Left ventricle myocardium inferior (tissue), 1 donor: ENCODE measurements around the gene COQ8A. TPM values are rescaled to one million over a fixed set of nuclear protein-coding genes. Genes with fewer than 3 reads are reported as not detected.

ENCODE experiments used
- DNase-seq: peaks from one replicate; pipeline ENCODE4 v3.0.0-alpha.2; 2020
- H3K27ac ChIP-seq: fragments of 200-600 bp; replicated peaks from 2 replicates; pipeline ENCODE4 v1.8.0; 2021
- H3K27me3 ChIP-seq: fragments of 200-600 bp; 2 replicates; pipeline ENCODE4 v1.8.0; 2021; ENCODE audit warnings: low read depth
- H3K36me3 ChIP-seq: fragments of 200-600 bp; 2 replicates; pipeline ENCODE4 v1.8.0; 2021
- H3K4me1 ChIP-seq: fragments of 200-600 bp; 2 replicates; pipeline ENCODE4 v1.8.0; 2021
- H3K4me3 ChIP-seq: fragments of 200-600 bp; 2 replicates; pipeline ENCODE4 v1.8.0; 2021; ENCODE audit warnings: mild to moderate bottlenecking, moderate library complexity
- H3K9me3 ChIP-seq: fragments of 200-600 bp; replicated peaks from 2 replicates; pipeline ENCODE4 v1.8.0; 2021
- intact Hi-C: fragments of 100-400 bp; cut with micrococcal nuclease; formaldehyde crosslinking; loops from one replicate; pipeline ENCODE4 v1.11.0; 2022
- long read RNA-seq: library from polyadenylated mRNA; unstranded; transcript quantifications from one replicate; pipeline ENCODE4 v2.0.0, GENCODE V29; 2021
- total RNA-seq: library from RNA; stranded (reverse); fragmentation: NEBNext Ultra II Directional; extraction: Animal tissue kit (Norgen Biotek cat#: 25700); gene quantifications from one replicate; pipeline ENCODE4 v1.2.1, GENCODE V29; 2021
- TF ChIP-seq, protein P1 (sequence below): fragments of 200-600 bp; IDR thresholded peaks from 2 replicates; pipeline ENCODE4 v1.8.0; 2021; ENCODE audit warnings: antibody characterized with exemption, mild to moderate bottlenecking, borderline replicate concordance
- donor health status: DM: no; HTN: yes; CAD: no; lungs with severe emphysema.

COQ8A gene
- 357 TPM for total RNA-seq
- long read RNA-seq, transcript COQ8A-207 (11 exons, 2,141 nt) = minor isoform, 6 of 1,489 reads
- long read RNA-seq, transcript COQ8A-201 (15 exons, 2,872 nt) = major isoform, 1,086 of 1,489 reads
- long read RNA-seq, partial matches to known transcripts = 257 of 1,489 reads
- long read RNA-seq, other reads (novel, unspliced or antisense) = 140 of 1,489 reads

DNA sequence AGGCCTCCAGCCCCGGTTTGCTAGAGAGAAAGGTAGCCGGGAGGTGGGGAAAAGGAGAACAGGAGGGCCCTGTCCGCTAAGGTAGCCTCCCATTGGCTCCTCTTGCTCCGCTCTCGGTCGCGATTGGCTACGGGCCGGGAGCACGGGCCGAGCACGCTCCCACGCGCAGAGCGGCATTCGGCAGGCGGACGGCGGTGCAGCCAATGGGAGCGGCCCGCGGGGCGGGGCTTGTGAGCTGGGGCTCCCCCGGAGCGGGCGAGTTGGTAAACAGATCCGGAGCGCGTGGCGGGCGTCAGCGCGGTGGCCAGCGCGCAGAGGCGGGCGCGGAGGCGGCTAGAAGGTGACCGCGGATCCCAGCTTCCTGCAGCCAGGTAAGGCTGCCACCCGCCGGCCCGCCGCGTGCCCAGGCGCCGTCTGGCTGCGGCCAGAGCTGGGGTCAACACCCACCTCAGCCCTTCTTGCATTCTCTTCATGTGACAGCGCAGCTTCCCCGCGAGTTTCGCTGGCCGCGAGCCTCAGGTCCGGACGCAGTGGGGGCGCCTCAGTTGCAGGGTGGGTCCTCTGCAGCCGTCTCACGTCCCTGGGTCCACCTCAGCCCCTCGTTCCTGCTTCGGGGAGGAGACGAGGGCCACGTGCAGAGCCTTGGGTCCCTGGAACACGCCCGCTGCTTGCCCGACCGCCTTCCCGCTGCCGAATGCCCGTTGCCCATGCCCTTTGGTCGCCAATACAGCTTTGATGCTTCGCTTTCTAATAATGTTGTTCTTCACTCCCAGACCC, at the start of gene COQ8A:
Gene COQ8A, plus strand, starts transcription at position 266 of the 777 bp plus-strand sequence. CDS start 21,092 bp downstream, outside the sequence.
- intact Hi-C loops = no loop called here
- H3K4me3 ChIP-seq = peak within 1 kb of the TSS; percentile 99
- peak; percentile 99 for DNase-seq
- peaks cover 9% of the 10 kb centered on the region for H3K9me3 ChIP-seq
- peaks cover 64% of the 10 kb centered on the region for H3K4me1 ChIP-seq
- peak within 1 kb of the TSS; percentile 99 for H3K27ac ChIP-seq
- no peaks in the 10 kb centered on the region for H3K36me3 ChIP-seq
- H3K27me3 ChIP-seq = no peaks in the 10 kb centered on the region
- TF ChIP-seq, protein P1, sequence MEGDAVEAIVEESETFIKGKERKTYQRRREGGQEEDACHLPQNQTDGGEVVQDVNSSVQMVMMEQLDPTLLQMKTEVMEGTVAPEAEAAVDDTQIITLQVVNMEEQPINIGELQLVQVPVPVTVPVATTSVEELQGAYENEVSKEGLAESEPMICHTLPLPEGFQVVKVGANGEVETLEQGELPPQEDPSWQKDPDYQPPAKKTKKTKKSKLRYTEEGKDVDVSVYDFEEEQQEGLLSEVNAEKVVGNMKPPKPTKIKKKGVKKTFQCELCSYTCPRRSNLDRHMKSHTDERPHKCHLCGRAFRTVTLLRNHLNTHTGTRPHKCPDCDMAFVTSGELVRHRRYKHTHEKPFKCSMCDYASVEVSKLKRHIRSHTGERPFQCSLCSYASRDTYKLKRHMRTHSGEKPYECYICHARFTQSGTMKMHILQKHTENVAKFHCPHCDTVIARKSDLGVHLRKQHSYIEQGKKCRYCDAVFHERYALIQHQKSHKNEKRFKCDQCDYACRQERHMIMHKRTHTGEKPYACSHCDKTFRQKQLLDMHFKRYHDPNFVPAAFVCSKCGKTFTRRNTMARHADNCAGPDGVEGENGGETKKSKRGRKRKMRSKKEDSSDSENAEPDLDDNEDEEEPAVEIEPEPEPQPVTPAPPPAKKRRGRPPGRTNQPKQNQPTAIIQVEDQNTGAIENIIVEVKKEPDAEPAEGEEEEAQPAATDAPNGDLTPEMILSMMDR = no peak

DNA sequence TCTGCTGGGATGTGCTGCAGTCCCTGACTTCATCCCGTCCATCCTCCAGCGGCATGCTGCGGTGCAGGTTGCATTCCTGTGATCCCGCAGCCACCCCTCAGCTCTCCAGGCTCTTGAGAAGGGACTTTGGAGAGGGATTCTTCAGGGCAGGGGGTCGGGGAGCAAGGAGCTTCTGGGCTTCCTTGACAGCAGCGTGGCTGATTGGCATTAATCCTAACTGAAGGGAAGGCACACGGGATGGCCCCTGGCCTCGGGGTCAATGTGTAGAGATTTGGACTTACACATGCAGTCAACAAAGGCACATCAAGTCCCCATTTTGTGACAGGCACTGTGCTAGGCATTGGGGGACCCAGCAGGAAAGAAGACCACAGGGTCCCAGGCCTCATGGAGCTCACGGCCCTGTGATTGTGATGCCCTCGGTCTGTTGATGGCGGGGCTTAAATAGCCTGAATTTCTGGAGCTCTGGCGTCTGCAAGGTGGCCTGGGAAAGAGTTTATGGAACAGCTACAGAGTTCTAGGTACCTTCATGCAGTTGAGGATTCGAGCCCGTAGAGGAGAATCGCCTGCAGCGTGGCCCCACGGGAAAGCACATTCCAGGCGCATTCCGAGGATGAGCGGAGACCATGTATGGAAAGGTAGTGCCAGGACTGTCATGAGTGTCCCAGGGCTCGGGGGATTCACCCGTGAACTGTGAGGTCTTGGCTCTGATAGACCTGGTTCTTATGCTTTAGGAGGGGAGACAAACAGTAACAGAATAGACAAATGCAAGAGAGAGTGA, 49.6 kb upstream of the COQ8A start:
- Histone ChIP-seq H3K9me3 (no peaks in the 10 kb centered on the region), H3K27ac (no peak overlapping the region), H3K4me1 (peaks cover 33% of the 10 kb centered on the region), H3K36me3 (peaks cover 76% of the 10 kb centered on the region), H3K4me3 (no peak overlapping the region), H3K27me3 (no peaks in the 10 kb centered on the region)
- TF ChIP-seq, protein P1 = no peak
- no peak for DNase-seq
- intact Hi-C loops = no loop called here

DNA sequence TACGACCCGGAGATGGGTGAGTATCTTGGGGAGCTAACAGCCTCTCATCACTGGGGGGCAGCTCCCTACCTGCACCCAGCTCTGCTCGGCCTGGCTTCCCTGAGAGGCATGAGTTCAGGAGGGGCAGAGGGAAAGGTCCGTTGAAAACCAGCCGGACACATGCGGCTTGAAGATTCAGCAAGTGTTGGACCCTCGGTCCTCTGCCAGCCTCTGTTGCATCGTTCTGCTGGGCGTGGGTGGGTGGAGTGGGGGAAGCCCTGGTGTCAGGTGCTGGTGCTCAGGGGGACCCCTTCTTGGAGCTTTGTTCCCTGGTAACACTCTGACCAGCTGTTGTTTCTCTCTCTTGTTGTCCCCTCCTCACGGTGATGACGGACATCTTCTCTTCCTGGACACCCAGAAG, 48.7 kb upstream of the COQ8A start:
- intact Hi-C loops = no loop called here
- H3K36me3 ChIP-seq = peaks cover 84% of the 10 kb centered on the region
- H3K27ac ChIP-seq = peak overlapping the region; percentile 71

DNA sequence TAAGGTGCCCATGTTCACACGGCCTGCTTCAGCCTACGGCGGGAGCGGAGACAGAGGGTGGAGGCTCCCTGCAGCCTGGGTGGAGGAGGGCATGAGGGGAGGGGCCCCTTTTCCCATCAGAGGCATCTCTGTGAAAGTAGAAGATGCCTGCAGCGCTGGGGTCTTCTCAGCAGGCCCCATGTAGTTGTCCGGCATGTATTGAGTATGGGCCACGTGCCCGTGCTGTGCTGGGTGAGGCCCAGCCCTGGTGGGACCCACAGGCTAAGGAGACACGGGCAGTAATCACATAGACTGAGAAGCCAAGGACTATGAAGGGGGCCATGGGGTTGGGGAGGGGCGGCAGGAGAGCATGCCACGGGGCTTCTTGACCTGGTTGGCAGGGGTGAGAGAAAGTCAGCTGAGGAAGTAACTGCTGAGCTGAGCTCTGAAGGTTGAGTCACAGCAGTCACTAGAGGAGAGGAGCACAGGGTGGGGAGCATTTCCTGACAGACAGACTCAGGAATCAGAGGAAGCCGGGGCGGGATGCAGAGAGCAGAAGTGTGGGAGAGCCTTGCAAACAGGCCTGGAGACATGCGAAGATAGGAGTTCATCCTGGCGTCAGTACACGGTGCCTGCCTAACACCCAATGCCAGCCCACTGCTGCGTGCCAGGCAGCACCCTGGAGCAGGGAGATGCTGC, 48.1 kb upstream of the COQ8A start:
- Histone ChIP-seq H3K27ac (peak overlapping the region; percentile 71), H3K27me3 (no peaks in the 10 kb centered on the region), H3K4me3 (no peak overlapping the region), H3K36me3 (peaks cover 84% of the 10 kb centered on the region), H3K9me3 (no peaks in the 10 kb centered on the region), H3K4me1 (peaks cover 18% of the 10 kb centered on the region)
- DNase-seq = no peak
- intact Hi-C loops = no loop called here
- TF ChIP-seq, protein P1 = no peak

More for the DNA sequence above, 48.7 kb upstream of the COQ8A start:
- Histone ChIP-seq H3K9me3 (no peaks in the 10 kb centered on the region), H3K4me3 (no peak overlapping the region), H3K27me3 (no peaks in the 10 kb centered on the region), H3K4me1 (peaks cover 24% of the 10 kb centered on the region)
- TF ChIP-seq, protein P1 = no peak
- DNase-seq = no peak

DNA sequence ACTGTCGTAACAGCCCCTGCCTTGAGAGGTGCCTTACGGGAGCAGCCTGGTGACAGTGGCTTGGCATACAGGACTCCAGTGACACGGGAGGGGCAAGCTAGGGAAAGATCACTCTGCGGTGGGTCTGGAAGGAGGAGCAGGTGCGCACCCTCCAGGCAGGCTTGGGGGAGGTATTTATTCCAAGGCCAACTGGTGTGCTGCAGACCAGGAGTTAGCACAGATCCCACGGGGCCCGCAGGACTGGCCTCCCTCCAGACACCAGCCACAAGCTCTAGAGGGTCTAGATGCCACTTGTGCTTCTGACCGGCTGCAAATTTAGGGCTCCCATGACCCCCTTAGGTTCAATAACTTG, 47.6 kb upstream of the COQ8A start:
- DNase-seq = no peak
- peaks cover 16% of the 10 kb centered on the region for H3K4me1 ChIP-seq
- H3K36me3 ChIP-seq = peaks cover 84% of the 10 kb centered on the region
- TF ChIP-seq, protein P1 = no peak
- H3K9me3 ChIP-seq = no peaks in the 10 kb centered on the region
- intact Hi-C loops = no loop called here
- H3K27ac ChIP-seq = peak overlapping the region; percentile 71
- H3K27me3 ChIP-seq = no peaks in the 10 kb centered on the region
- no peak overlapping the region for H3K4me3 ChIP-seq
